NCI-H128 (cell line): ENCODE results near the gene AFF2.

Experiments
- DNase-seq: peaks from one replicate; lab custom pipeline; 2025; ENCODE audit not compliant: unreplicated experiment; lab: John Stamatoyannopoulos, UW

AFF2 gene

DNA sequence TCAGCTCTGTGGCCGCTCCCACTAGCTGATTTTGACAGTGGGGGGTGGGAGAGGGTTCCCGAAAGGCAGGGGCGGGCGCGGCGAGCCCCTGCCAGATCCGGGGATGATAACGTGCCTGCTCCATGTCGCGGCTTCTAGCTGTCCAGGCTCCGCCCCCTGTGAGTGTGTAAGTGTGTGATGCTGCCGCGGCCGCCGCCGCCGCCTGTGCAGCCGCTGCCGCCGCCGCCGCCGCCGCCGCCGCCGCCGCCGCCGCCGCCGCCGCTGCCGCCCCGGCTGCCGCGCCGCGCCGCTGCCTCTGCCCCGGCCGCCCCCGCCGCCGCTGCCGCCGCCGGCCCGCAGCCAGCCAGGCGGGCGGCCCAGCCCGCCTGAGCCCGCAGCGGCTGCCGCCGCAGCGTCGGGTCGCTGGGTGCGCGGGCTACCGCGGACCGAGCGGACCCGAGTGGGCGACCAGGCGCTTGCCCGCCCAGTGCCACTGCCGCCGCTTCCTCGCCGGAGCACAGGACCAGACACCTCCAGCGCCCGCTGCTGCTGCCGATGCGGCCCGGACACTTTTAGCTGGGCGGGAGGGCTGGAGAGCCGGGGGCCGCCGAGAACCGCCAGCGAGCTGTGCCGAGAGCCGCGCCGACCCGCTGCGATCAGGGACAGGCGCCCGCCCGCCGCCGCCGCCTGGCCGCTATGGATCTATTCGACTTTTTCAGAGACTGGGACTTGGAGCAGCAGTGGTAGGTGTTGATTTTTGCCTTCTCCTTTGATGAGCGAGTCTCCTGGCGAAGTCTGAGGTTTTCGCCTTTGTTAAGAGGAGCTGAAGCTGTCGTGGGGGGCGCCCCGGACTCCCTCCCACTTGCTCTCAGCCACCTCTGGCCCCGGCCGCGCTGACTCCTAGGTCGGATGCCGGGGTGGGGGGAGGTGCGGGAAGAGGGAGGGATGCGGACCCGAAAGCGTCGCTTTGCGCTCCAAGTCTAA, at the start of gene AFF2:
TSS of gene AFF2 (plus strand) at position 195 of the 963 bp plus-strand sequence. CDS start at position 676, 481 bp downstream.
- no peak for DNase-seq

DNA sequence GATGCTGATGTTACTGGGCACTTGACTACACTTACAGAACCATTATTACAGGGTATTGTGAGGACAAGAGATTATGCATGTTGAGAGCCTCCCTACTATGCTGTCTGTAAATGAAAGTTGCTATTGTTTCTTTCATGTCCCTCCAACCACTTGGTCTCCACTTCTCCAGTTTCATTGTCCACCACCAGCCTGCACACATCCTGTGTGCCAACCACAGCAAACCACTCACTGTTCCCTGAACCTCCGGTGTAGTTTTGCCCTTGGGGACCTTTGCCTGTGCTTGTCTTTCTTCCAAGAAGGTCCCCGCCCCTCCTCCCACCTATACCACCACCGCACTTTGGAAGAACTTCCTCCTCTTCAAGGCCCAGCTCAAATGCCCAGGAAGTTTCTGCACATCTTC, 43.1 kb upstream of the AFF2 start:
- no peak for DNase-seq

DNA sequence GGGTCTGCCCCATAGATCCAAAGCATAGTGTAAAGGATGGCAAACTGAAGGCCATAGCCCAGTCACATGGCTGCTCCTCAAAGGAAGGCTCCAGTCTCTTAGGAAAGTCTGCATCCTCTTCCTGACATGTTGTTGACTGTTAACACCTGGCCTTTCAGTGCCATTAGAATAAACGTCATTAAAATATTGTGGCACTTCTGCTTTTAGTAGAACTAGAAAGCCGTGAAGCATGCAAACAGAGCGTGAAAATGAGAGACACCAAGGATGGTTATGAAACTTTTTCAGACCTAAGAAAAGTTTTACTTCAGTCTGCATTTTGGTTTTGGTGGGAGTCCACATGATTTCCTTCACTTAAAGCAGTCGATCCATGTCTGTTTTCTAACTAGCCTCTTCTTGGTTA, 41.1 kb upstream of the AFF2 start:
- no peak for DNase-seq

DNA sequence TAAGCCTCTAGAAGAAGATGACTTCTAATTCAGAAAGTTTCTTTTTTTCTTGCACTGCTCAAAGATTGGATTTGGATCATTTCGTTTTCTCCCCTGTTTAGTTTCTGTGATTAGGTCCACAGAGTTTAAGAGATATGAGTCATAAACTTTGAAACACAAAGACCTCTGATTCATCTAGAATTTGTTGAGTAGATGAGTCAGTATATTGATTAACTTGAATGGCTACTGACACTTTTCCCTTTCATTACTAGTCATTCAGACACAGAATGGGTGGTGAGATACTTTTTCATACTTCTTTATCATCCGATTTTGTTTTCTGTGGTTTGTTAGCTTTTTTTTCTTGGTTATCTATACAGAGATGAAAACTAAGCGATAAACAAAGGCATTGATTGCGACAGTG, 34.1 kb upstream of the AFF2 start:
- no peak for DNase-seq

DNA sequence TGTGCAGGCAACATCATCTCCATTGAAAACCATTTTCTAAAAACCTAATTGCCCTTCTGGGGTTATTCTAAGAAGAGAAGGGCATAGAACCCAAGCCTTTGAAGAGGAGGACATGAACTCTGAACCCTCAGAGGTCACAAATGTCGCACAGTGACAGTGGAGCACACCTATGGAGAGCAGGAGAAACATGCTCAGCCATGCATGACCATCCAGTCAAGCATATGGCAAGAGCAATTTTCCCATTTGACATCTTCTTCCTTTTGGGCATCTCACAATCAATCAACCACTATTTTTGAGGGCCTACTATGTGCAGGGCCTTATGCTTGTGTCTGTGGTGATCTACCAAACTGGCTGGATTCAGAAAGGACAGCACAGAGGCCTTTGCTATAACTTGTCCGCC, 30.1 kb upstream of the AFF2 start:
- DNase-seq: no peak

DNA sequence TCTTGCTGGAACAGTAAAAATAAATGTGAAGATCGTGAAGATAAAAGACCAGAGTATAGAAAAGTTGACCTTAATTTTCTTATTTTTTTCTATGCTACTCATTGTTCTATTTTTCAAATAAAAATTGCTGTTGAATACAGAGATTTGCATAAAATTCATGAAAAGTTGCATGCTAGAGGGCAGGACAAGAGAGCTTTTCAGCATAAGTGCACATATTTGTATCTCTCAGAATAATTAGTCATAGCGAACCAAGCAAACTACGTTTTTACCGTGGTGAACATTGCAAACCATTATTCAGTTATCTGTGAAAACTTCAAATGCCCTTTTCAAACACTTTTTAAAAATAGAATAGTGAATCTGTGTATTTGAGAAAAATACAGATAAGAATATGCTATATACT, 26.4 kb upstream of the AFF2 start:
- DNase-seq: no peak

DNA sequence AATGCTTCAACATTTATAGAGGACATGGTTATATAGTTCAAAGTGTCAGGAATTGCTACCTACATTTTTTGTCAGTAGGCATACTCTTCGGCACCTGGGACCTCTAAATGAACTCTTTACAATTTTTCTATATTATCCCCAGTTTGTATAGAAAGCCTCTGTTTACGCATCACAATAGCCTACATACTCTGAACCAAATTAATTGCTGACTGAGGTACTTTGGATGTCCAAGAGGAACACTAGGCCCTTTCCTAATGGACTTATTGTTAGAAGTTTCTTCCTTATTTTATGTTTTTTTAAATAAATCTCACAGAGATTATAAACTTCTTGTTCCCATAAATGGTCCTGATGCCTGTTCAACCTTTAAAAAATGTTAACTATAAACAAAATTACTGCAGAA, 8.4 kb upstream of the AFF2 start:
- DNase-seq: no peak

DNA sequence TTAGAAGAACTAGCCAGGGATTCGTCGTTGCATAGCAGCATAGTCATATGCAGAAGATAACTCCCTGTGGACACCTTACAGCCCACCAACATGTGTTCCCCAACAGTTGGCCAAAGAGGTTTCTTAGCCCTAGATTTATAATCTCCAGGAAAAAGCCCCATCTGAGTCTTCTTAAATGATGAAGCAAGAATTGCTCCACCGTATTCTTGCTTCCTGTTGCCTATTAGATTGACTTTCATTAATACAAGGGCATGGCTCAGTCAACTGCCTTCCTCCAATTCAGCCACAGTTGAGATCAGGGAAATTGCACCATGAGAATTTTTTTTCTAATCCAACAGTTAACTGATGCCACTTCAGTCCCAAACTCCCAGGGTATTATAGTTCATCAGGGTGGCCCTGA, 5.2 kb upstream of the AFF2 start:
- DNase-seq: no peak

DNA sequence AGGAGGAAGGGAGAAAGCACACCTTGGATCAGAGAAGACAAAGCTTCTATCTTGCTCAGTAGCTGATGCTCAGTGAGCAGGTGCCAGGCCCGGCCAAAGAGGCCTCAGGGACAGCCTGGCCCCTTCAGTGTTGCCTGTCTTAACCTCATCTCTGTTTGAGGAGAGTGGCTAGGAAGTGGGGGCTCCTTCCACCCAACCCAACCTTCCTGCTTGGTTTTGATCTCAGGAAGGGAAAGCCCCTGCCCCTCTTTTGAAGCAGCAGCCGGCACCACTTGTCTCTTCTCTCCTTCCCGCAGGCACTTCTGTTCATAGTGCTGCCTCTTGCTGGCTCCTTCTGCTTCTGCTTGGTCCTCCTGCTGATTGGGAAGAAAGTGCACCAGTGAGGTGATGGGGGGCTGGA, 2.4 kb upstream of the AFF2 start:
- DNase-seq: no peak

DNA sequence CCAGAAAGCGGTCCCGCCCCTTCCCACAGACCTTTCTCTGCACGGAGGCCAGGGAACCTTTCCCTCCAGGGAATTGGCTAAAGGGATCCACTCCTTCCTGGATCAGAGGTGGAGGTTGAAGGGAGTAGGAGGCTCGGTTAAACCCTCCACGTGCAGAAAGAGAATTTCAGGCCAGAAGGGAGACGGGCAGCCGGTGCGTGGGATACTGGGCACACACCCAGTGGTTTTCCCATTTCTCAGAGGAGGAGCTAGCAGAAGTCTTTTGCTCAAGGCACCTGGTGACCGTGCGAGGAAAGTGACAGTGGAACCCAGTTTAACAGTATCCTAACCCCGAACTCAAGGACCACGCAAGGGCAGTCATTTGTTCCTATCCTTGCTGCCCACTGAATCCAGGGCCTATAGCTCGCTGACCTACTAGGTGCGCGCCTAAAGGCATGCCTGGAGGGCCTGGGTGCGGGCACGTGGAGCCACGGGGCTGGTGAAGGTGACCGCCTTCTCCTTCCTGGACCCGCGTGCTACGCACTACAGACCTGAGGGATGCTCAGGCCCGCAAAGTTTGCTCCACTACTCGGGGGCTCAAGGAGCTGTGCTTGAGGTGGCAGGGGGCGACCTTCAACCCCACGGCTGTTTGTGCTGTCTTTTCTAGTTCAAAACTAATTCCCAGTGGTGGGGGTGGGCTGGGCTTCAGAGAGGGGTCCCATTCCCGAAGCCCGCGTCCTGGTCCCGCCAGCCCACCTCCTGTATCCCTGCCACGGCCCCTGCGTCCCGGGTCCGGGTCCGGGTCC, 587 bp upstream of the AFF2 start:
- DNase-seq: no peak

DNA sequence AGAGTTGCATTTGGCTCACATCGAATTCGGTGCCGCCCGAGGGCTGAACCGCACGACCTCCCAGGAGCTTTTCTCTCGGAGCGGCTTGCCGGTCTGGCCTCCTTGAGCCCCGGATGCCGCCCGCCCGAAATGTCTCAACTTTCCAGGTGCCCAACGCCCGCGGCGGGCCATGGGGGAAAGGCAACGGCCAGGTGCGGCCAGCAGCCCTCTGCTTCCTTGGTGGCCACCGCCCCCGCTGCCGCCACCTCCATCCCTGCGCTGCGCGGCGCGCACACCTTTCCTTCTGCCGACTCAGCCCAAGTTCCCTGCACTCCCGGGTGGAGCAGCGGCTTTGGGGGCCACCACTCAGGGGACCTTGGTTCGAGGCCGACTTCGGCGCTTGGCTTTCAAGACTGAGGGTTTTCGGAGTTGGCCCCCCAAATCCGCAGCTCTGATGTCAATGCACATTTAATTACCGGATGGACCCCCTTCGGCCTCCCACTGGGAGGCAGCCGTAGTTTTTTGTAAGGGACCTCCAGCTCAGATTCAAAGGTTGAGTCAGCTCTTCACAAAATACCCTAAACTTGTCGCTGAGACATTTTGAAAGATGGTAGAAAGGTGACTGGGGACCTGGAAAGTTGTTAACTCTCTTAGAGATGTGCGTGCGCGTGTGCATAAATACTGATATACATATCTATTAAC, 1.1 kb downstream of the AFF2 start:
- no peak for DNase-seq

DNA sequence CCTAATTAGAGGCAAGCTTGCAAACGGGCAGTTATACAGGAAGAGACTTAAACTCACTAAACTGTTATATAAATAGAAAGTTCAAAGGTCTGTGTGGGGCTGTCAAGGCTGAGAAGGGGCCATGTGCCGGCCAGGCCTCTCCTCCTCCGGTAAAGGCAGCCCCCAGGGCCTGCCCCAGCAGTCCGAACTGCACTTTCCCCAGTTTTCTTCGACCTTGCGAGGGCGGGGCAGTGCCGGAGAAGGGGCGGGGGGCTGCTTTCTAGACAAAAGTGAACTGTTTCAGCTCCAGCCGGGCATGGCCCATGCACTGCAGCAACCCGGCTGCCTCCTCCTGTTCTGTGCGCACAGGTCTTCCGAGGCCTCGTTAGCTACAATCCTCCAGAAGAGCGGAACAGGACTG, 4.1 kb downstream of the AFF2 start:
- DNase-seq: no peak

DNA sequence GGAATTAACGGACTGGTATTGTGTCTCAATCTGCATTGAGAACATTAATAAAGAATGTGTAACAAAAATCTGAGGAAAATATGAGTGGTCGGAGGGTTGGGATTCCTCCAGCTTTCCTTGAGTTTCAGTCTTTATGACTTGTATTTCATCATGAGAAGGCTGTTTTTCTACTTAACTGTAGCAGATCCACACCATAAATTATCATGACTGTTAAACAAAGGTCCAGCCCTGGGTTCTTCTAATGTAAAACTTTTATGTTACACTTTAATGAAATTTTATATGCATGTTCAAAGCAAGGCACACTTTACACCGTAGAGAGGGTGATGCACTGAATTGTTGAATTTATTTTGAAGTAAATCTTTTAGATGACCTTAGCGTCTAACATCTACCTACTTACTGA, 7.0 kb downstream of the AFF2 start:
- DNase-seq: no peak

DNA sequence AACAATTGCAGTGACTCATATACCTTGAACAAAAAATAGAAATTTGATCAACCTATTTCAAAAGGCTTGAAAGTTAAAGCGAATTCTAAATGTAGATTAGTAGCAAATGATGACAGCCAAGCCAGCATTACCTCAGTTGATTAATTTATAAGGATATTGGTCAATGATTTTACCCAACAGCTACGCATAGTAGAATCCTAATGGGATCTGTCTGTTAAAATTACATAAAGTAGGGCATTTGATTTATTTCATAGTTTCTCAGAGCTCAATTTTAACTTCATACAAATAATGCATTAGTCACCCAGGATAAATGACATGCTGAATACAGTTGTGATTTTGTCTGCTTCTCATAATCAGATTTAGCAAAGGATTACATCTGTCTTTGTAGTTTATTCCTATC, 12.0 kb downstream of the AFF2 start:
- no peak for DNase-seq

DNA sequence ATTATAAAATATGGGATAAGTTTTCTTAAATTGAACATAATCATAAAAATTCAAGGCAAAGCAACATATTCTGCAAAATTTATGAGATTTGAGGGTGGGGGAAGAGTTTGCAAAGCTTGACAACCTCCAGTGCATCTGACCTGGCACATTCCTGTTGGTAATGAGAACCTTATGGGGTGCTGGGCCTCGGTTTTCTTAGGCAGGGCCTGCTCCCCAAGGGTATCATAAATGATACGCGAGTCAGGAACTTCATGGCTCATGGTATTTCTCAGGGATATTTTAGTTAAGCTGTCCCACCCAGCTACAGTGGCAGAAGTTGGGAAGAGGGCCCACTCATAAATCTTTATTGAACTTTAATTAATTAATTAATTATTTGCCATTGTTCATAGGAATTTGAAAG, 13.2 kb downstream of the AFF2 start:
- no peak for DNase-seq

DNA sequence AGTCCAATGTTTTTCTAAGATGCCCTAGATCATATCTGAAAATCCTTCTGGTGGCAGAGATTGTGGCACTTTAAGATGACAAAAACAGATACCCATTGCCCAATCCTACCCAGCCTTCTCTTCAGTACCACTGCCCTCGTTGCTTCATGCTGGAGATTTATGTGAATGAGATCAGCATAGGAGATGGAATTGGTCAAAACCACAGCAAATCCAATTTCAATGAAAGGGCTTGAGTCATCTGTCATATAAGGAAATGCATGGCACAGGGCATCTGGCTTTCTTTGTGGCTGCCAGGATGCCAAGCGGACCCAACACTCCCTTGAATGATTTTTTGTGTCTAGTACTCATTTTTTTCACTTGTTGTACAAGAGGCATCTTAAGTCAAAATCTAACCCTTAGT, 16.8 kb downstream of the AFF2 start:
- no peak for DNase-seq

DNA sequence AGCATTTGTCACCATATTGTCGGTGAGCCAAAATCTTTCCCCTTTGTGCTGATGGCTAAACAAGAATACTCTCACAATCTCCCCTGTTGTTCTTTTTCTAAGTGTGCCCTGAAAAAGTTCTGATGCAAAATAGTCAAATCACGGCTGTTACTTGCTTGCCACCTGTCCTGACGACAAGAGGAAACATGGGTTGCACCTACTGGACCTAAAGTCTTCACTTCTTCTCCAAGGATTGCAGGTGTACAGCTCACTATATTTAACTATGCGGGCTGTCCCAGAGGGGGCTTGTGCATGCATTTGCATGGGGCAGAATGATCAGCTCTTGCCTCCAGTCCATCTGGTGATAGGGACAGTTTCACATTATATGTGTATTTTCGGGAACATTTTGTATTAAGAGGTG, 21.6 kb downstream of the AFF2 start:
- no peak for DNase-seq

DNA sequence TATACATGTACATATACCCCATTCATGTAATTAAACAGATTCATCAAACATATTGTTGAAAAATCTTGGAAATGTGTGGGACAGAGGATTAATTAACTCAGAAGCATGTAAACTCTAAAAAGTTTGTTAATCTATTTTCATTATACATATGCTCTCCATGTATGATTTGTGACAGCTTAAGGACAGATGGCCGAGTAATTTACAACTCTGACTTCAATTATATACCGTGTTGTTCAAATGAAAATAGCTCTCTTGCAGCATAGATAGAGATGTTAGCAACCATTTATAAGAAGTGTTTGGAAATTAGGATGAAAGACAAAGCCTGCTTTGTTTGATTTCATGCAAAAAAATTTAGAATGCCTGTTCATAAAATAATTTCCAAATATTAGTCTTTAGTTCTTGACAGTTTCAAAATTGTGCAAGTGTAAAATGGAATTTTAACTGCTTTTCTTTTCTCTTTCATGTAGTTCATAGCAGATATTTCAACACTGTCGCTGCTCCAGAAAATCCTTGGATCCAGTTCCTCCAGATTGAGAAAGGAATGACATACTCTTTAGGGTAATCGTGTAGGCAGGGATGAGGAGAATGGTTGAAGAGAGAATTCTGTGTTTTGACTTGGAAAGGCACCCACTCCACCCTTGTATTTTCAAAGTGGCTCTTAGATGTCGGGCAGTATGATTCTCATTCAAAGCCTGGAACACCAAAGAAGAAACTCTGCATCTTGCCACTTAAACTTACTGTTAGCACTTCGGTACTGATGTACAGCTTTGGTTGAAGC, 23.1 kb downstream of the AFF2 start:
- no peak for DNase-seq

DNA sequence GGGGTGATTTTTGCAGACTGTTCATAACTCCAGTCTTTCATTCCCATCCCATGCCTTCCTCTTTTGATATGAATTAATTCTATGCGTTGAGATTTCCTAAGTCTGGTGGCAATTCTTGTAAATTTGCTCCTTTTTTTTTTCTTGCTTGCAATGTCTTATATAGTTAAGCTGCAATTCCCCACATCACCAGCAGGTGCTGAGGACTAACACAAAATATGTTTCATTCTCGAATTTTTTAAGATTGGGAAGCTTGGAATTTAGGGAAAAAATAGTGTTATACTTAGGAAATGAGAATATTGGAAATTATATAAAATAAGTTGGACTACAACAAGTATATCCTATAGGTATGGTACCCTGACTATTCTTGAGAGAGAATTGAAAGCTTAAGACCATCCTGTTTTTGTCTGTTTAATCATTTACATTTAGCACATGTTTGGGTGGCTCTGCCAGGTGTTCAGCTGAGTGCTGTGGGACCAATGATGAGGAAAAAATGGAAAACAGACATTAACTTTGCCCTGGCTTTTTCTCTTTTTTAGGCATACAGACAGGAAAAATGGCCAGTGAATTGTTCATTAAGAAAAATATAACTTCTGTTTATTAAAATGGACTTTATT, 30.2 kb downstream of the AFF2 start:
- DNase-seq: no peak

DNA sequence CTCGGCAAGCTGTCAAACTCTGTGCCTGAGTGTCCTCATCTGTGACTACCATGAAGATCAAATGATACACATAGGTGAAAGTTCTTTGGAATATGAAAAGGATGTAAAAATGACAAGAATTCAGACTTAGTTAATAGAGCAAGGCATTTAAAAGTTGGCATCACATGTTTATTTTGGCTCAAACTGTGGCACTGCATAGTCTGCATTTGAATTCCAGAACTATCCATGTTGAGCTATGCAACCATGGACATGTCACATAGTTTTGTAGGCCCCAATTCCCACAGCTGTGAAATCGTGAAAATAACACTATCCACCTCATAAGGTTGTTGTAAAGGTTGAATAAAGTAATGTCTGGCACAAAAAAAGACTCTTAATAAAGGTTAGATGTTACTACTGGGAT, 33.9 kb downstream of the AFF2 start:
- no peak for DNase-seq
